Activated CD4-positive, CD25-positive, alpha-beta regulatory T cell (primary cell): ENCODE results near the gene ATF7.
A peak's percentile ranks its signal among the peaks of the same experiment; 100 is the strongest.

ENCODE experiments used
- DNase-seq, 4 experiments: peaks; one replicate each; lab custom pipeline; 2025; lab: John Stamatoyannopoulos, UW

ATF7 gene

GRCh38 chr12:53500142-53500775, 125.9 kb downstream of the ATF7 start:
- no peak for DNase-seq

GRCh38 chr12:53499266-53500141, 126.7 kb downstream of the ATF7 start, which contains the start of gene MAP3K12:
TSS of gene MAP3K12 (minus strand) at chr12:53499458. CDS start at chr12:53487391, 12,067 bp downstream.
- peak; percentile 32 to 59 (median 48) for DNase-seq

- no peak for DNase-seq
Observed at GRCh38 chr12:53498235-53498630, 127.9 kb downstream of the ATF7 start.

- no peak for DNase-seq
Observed at GRCh38 chr12:53497461-53497860, 128.7 kb downstream of the ATF7 start.

GRCh38 chr12:53496752-53497032, 129.5 kb downstream of the ATF7 start:
- DNase-seq = no peak

- DNase-seq = no peak
Observed at GRCh38 chr12:53495903-53496751, 130.1 kb downstream of the ATF7 start.

GRCh38 chr12:53493610-53494391, 132.4 kb downstream of the ATF7 start:
- no peak for DNase-seq

- peak; percentile 66 to 75 (median 68) for DNase-seq
Observed at GRCh38 chr12:53492830-53493609, 133.2 kb downstream of the ATF7 start.

- DNase-seq = no peak
Observed at GRCh38 chr12:53492188-53492587, 134.0 kb downstream of the ATF7 start.

- no peak for DNase-seq
Observed at GRCh38 chr12:53489242-53489864, 136.8 kb downstream of the ATF7 start.

- no peak for DNase-seq
Observed at GRCh38 chr12:53486736-53487487, 139.3 kb downstream of the ATF7 start.

- DNase-seq = no peak
Observed at GRCh38 chr12:53485955-53486735, 140.0 kb downstream of the ATF7 start.

GRCh38 chr12:53484686-53485575, 141.3 kb downstream of the ATF7 start:
- DNase-seq = no peak

GRCh38 chr12:53483979-53484377, 142.2 kb downstream of the ATF7 start:
- DNase-seq = no peak

GRCh38 chr12:53483225-53483978, 142.8 kb downstream of the ATF7 start:
- DNase-seq = no peak

- DNase-seq = no peak
Observed at GRCh38 chr12:53482626-53483168, 143.5 kb downstream of the ATF7 start.
